Left cardiac atrium (tissue), 4 donors: Measurements from ENCODE around the gene CCNY. TPM values are rescaled to one million over a fixed set of nuclear protein-coding genes. Genes with fewer than 3 reads are reported as not detected.
"Not testable (repeated sequence)": the region's sequence is repeated elsewhere in the genome, so short reads cannot be mapped to it uniquely, and the experiment has no call there.

Source experiments
- ATAC-seq, 2 donors: fragments of 200-7000 bp; cut with Tn5 transposase; one replicate each; pipeline ENCODE4 v1.9.1; 2020; ENCODE audit warnings: mild to moderate bottlenecking in 2 of 2, moderate library complexity in 2 of 2
- DNase-seq: peaks from one replicate; pipeline ENCODE4 v3.0.0-alpha.2; 2020
- intact Hi-C, 2 donors: fragments of 100-400 bp; cut with DNase I; formaldehyde crosslinking; loops; one replicate each; pipeline versions ENCODE4 v1.14.1 to v1.15.1; 2022 to 2023
- total RNA-seq, 2 donors: library from RNA; stranded (reverse); fragmentation: NEBNext Ultra II Directional; extraction: Animal tissue kit (Norgen Biotek cat#: 25700); gene quantifications; one replicate each; pipeline ENCODE4 v1.2.1, GENCODE V29; 2021
- donor health status: DM: no; HTN: yes; CAD: no.
- donor health status: DM: no; HTN: yes; CAD: no; lungs with severe emphysema.
- donor health status: DM: yes; HTN: yes; CAD: no.
- donor health status: Dilated cardiomyopathy.

CCNY gene
- total RNA-seq, 2 donors from 2014 or later: 59.3 to 76.5 TPM

GRCh38 chr10:35516102-35516670, 179.9 kb downstream of the CCNY start:
- DNase-seq (no peak), ATAC-seq (no peak)
- intact Hi-C loops: no loop called here

DNA sequence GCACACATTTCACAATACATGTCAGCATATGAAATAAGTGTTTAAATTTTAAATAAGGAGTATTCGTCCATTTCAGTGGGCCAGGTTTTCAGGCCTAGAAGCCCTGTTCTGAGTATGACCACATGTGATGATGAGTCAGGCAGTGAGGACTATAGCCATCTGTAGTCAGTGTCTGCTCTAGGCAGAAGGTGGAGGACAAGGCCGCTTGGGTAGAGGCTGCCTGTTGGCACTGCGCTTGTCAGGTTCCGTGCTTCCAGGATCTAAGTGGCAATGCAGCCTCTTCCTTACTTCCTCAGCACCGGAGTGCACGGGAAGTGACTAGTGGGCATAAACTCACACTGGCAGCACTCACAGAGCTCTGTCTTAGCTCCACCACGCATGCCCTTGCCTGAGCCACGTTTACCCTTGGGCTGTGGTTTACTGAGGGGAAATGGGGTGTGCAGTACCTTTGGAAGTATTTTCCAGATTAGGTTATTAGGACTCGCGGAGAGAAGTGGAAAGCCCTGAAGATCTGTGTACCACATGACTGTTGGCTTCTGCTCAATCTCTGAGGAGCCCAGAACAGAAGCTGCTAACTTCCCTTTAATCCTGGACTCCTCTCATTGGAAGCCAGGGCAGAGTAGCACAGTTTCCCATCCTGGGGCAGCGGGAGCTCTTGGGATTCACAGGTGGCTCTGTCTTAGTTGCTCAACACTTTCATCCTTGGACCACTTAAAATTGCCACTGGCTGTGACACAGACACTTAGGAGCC, 181.3 kb downstream of the CCNY start:
- intact Hi-C loops: no loop called here
- no peak for DNase-seq

DNA sequence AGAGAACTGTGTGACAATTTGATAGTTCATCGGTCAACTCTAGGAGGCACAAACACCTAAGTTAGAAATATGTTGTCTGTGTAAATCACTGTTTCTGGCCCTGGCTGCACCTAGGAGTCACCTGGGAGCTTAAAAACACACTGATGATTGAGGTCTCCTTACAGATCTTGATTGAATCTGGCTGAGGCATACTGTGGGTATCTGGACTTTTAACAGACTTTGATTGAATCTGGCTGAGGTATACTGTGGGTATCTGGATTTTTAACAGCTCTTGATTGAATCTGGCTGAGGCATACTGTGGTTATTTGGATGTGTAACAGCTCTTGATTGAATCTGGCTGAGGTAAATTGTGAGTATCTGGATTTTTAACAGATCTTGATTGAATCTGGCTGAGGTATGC, 181.9 kb downstream of the CCNY start:
- DNase-seq, intact Hi-C loops, ATAC-seq: not testable (repeated sequence)

More for the DNA sequence above, 181.3 kb downstream of the CCNY start:
- ATAC-seq: peak; percentile 42 to 85

GRCh38 chr10:35520996-35521395, 184.7 kb downstream of the CCNY start:
- intact Hi-C loops: no loop called here
- DNase-seq: no peak
- no peak for ATAC-seq

DNA sequence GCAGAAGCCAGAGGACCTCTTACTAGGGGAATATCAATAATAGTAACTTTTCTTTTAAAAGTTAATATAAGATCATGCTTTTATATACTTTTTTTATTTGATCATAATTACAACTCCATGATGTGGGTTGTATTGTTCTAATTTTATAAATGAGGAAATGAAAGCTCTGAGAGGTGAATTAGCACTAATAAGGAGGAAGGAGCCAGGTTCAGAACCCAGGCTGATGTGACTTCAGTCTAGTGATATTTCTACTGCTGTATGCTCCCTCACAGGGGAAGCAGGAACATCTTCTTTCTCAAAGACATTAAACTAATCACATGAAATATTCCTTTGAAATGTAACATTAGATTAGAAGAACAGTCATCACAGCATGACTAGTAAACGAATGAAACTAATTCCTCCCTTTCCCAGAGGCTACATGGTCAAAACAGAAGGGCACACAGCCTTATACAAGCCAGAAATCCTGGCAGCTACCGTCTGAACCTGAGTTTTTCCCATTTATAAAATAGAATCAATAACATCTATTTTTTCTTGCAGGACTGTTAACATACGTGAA, 187.4 kb downstream of the CCNY start:
- intact Hi-C loops: no loop called here
- DNase-seq: no peak

DNA sequence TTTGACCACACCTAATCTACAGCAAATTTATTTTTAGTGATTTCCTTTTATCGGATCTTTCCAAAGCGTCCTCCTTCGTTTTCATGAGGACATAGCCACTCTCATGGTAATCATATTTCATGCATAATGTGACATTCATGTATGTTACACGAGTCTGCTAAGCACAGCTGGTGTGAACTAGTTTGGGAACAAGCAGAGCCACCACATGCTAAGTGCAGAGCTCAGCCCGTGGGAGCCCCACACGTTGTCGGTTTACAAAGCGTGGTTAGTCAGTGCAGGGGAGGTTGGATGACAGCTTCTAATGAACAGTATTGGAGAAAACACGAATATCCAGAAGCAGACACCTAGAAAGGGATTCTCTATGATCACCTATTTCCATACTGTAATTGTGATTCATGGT, 190.4 kb downstream of the CCNY start:
- intact Hi-C loops: no loop called here
- no peak for DNase-seq
- ATAC-seq: no peak

More for the DNA sequence above, 187.4 kb downstream of the CCNY start:
- ATAC-seq: no peak

GRCh38 chr10:35532141-35532540, 195.8 kb downstream of the CCNY start:
- intact Hi-C loops: no loop called here
- no peak for DNase-seq
- no peak for ATAC-seq

DNA sequence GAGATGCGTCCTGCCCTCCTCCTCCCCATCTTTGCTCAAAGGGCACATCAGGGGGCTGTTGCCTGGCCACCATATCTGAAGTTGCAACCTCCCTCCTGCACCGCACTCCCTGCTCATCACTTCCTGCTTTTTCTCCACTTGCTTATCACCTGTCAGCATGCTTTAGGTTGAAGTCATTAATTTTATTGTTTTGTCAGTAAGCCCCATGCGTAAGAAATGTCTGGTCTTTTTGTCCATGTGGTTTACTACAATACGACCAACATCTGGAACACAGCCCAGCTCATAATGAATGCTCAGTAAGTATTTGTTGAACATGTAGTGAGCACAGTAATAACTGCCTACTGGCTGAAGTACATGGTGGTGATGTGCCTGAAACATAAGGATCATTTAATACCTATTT, 197.3 kb downstream of the CCNY start:
- DNase-seq: no peak
- intact Hi-C loops: no loop called here
- no peak for ATAC-seq

DNA sequence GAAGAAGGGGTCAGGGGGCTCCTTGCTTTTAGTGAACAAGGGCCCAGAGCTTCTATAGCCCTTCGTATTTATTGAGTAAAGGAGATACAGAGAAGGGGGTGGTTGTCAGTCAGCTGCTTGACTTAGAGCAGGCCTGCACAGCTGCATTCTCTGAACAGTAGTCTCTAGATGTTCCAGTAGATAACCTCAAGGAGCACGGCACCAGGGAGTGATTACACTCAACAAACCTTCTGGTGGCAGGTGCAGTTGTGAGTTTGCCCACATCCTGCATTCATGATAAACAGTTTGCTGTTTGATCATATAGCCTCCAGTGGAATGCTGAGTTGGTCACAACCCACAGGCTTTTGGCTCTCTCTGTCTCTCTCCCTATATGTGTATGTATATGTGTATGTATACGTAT, 198.8 kb downstream of the CCNY start:
- no peak for ATAC-seq
- intact Hi-C loops: no loop called here
- no peak for DNase-seq

DNA sequence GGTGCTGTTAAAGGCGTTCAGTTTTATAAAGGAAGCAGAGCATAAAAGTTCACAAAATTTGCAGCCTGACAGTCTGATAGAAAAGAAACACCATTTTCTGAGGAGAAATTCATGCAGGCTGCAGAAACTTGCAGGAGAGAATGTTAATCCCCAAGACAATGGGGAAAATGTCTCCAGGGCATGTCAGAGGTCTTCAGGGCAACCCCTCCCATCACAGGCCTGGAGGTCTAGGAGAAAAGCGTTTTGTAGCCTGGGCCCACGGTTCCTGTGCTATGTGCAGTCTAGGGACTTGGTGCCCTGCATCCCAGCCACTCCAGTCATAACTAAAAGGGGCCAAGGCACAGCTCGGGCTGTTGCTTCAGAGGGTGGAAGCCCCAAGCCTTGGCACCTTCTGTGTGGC, 200.5 kb downstream of the CCNY start:
- ATAC-seq (no peak), DNase-seq (no peak)
- intact Hi-C loops: no loop called here

GRCh38 chr10:35537925-35538324, 201.6 kb downstream of the CCNY start:
- ATAC-seq, intact Hi-C loops, DNase-seq: not testable (repeated sequence)

DNA sequence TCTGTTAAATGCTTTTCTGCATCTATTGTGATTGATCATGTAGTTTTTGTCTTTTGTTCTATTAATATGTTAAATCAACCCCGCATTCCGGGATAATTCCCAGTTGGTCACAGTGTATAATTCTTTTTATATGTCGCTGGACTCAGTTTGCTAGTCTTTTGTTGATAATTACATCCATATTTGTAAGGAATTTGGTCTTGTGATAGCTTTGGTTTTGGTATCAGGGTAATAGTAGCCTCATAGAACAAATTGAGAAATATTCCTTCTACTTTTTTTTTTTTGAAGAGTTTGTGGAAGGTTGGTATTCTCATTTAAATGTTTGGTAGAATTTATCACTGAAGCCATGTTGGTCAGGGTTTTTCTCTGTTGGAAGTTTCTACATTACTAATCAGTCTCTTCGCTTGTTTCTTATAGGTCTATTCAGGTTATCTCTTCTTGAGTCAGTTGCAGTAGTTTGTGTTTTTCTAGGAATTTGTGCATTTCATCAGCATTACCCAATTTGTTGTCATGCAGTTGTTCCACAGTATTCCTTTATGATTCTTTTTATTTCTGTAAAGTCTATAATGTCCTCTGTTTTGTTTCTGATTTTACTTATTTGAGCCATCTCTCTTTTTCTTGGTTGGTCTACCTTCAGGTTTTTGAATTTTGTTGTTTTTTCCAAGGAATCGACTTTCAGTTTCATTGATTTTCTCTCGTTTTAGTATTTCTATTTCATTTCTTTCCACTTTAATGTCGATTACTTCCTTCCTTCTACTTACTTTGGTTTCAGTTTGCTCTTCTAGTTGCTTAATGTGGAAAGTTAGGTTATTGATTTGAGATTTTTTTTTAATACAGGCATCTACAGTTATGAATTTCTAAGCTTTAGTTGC, 204.2 kb downstream of the CCNY start:
- no peak for DNase-seq
- intact Hi-C loops: no loop called here
- ATAC-seq: no peak

DNA sequence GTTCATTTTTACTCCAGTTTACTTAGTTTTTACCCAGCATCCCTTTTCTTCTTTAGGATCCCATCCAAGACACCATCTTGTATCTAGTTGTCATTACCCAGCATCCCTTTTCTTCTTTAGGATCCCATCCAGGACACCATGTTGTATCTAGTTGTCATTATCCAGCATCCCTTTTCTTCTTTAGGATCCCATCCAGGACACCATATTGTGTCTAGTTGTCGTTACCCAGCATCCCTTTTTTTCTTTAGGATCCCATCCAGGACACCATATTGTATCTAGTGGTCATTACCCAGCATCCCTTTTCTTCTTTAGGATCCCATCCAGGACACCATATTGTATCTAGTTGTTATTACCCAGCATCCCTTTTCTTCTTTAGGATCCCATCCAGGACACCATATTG, 205.4 kb downstream of the CCNY start:
- intact Hi-C loops: no loop called here
- ATAC-seq: no peak

DNA sequence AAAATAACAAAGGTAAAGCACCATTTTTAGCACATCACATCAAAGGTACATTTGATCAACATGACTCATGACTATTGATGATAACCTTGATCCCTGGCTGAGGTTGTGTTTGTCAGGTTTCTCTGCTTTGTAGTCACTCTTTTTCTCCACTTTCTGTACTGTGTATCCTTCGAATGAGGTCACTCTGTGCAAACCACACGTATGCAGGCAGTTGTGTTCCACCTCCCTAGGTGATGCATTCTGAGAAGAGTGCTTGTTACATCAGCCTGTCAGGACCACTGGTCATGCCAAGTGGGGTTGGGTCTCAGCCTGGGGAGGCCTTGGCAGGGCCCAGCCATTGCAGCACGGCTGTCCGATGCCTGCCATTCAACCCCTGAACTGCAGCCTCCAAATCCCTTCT, 206.0 kb downstream of the CCNY start:
- DNase-seq: no peak
- no peak for ATAC-seq
- intact Hi-C loops: no loop called here

More for the DNA sequence above, 205.4 kb downstream of the CCNY start:
- no peak for DNase-seq

- intact Hi-C loops: no loop called here
- ATAC-seq: peak in 1 of 2 donors; percentile 66
- DNase-seq: no peak
Observed at GRCh38 chr10:35545079-35545657, 208.9 kb downstream of the CCNY start.

- DNase-seq (no peak), ATAC-seq (peak in 1 of 2 donors; percentile 38)
- intact Hi-C loops: no loop called here
Observed at GRCh38 chr10:35545878-35546590, 209.7 kb downstream of the CCNY start.

DNA sequence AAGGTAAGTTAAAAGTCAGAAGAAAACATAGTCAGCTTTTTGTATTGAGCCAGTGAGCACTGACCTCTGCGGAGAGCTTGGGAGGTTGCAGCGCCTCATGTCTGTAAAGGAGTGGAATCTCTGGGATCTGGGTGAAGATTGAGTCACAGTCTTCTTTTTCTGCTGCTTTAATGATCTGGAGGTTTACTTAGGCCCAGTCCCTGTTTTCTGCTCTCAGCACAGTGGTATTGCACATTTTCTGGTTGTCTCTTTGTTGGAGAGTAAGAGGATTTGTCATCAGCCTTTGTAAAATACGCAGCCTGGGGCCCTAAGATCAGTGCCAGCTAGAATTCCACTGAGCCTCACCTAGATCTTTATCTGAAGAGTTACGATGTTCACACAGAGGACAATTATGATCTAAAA, 210.5 kb downstream of the CCNY start:
- DNase-seq: no peak
- peak in 1 of 2 donors; percentile 49 for ATAC-seq
- intact Hi-C loops: no loop called here

DNA sequence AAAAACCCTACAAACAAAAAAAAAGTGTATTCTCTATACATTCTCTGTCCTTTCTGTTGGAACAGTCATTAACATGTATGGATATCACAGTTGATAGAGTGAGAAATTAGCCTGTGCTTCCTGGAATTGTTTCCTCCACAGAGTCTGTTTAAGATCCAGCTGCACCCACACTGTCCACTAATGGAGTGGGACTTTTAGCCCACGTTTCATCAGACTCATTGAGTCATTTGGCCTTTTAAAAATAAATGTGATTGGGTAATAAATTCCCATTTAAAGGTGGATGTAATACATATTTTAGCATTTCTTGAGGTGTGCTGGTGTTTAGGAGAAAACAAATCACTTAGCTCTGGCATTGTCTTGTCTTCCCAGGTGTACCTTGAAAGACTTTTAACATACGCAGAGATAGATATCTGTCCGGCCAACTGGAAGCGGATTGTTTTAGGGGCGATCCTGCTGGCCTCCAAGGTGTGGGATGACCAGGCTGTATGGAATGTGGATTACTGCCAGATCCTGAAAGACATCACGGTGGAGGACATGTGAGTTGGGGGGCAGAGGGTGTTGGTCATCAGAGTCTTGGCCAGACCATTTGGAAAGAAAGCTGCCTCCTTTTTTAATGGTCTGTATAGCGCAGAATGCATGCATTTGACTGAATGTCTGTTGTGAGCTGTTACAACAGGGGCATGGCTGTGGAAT, 216.5 kb downstream of the CCNY start:
- intact Hi-C loops: no loop called here
- peak in 1 of 2 donors; percentile 21 for ATAC-seq
- no peak for DNase-seq
